HG03565 (cell line): ENCODE results near the gene ANKEF1.

Experiments
- ATAC-seq: cut with Tn5 transposase; IDR thresholded peaks from one replicate; pipeline ENCODE4 v1.9.1; 2021; ENCODE audit warnings: mild to moderate bottlenecking, moderate library complexity; ENCODE audit not compliant: unreplicated experiment

ANKEF1 gene

DNA sequence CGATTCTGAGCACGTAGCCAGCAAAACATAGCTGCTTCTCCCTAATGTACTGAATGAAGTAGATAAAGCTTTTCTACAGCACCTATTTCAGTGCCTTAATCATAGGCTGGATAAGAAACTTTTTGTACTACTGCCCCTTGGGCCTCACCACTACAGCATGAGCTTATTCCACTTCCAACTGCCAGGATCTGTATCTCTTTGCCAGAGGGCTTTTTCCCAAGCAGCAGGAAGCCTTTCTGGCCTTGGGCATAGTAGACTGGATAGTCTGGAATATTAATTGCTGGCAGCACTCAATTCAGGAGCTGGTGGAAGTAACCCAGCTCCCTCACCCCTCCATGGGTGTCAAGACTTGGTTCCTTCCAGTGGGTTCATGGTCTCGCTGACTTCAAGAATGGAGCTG, 43.6 kb downstream of the ANKEF1 start:
- ATAC-seq = no peak

DNA sequence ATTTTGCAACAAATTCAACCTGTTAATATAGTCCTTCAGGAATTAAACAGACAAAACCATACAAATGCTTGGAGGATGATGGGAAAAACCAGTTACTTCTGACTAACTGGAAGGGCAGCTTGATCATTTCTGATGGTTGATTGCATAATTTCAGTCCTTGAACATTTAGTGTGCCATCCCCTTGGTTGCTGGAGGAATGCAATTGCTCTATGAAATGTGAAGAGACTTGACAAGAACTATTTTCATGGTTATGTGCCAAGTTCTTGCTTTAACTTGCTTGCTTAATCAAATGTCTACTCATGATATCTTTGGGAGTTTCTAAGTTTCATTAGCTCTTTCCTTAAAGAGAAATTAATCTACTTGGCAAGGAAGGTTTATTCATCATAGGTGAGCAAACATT, 45.2 kb downstream of the ANKEF1 start:
- ATAC-seq = no peak

DNA sequence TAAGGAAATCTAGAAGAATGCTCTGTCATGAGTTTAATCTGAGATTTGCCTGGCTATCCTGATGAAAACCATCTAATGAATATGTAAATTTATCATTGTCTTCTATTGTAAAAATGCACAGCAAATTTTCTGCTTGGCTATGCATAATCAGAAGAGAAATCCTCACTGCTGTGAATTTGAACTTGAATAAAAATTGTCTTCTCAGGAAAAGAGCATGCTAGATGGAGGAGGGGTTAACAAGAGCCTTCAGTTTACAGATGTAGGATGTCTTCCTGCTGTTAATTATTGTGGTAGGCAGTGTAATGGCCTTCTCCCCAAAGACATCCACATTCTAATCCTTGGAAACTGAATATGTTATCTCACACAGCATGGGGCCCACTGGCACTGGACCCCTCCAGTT, 45.8 kb downstream of the ANKEF1 start:
- no peak for ATAC-seq

DNA sequence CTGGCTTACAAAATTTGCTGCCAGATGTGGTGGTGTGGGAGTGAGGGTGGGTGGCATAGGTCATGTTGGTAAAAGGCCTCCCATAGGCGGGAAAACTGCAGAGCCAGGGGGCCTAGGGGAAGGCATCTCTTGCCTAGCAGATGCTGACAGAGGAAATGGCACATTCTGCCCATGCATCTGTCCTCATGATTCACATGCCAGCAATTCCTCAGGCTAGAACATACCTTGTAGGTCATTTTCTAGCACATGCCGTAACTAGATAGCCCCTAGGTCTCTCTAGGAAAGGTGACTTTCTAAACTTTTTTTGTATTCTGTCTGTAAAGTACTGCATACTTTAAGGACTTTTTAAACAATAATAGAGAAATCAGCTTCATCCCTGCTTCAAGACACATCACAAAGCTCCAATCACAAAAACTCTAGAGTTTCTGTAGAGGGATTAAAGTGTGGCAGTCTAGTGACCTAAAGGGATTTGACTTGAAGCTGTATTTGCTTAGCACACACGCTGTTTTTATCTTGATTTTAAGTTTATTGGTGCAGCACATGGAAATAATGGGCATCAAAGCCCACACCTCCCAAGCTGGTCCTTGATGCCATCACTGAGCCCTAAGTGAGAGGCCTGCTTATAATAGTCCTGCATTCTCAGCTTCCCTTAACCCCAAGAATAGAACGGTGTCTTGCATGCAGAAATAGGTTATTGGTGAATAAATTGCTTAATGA, 55.2 kb downstream of the ANKEF1 start:
- no peak for ATAC-seq

DNA sequence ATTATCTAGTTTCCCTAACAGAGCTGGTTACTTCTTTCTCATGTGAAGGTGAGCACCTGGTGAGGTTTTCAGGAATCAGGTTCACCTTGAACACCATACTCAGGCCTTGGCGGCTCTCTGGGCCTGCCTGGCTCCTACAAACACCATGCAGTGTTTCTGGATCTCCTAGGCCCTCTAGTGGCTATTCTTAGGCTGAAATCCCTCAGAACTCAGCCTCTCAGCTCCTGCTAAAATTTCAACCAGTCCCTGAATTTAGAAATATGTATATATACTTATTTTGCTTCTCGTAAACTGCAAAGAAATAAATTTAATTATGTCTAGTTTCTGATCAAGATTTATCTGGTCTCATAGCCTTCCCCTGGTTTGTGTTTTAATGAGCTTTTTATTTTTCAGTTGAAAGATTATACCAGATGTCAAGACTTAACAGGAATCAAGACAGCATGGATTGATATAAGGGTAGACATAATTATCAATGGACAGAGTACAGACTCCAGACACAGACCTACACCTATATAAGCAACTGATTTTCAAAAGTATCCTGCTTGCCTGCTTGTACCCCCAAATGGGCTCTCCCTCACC, 55.9 kb downstream of the ANKEF1 start:
- peak; percentile 78 for ATAC-seq

DNA sequence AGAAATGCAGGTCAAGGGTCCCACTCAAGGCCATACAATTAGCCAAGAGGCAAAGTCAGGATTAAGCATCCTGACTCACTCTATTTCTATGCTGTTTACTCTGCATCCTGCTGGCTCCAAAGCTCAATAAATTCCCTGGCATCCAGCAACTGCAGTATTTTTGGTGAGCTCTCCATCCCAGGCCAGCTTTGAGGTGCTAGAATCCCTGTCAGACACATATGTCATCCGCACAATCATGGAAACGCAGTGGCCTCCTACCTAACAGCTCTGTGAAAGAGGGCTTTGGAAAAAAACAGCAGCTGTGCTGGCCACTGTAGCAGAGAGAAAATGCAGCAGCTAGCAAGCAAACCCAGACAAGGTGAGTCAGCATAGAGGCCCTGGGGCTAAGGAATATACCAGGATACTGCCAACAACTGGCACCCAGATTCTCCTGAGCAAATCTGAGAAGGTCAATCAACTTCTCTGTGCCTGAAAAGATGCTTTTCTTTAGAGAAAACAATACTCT, 58.4 kb downstream of the ANKEF1 start:
- no peak for ATAC-seq

DNA sequence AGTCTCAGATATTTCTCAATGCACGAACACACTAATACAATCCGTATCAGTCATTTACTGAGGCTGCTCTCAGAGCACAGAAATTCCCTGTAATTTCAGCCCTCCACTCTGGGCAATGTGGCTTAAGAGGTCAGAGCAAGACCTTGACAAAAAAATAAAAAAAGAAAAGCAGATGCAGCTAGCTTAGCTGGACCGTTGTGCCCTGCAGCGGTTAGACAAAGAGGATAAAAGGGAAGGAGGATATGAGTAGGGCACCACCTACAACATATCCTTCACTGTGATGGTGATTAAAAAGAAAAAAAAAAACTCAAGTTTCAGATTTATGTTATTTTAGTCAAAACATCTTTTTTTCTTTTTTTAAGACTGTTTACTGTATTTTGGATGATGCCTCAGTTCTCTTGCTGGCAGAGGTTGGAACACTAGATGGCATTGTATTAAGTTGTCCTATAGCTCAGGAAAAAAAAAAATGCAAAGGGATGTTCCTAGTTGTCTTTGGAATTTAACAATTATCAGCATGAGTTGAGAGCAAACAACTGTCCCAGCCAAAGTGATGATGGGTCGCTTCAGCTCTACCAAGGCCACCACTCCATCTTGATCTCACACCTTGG, 59.9 kb downstream of the ANKEF1 start:
- no peak for ATAC-seq

DNA sequence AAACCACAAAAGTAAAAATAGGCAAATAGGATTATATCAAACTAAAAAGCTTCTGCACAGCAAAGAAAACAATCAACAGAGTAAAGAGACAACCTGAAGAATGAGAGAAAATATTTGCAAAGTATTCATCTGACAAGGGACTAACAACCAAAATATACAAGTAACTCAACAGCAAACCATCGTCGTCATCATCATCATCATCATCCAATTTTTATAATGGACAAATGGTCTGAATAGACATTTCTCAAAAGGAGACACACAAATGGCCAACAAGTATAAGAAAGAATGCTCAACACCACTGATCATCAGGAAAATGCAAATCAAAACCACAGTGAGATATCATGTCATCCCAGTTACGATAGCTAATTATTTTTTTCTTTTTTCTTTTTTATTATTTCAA, 62.0 kb downstream of the ANKEF1 start:
- no peak for ATAC-seq

DNA sequence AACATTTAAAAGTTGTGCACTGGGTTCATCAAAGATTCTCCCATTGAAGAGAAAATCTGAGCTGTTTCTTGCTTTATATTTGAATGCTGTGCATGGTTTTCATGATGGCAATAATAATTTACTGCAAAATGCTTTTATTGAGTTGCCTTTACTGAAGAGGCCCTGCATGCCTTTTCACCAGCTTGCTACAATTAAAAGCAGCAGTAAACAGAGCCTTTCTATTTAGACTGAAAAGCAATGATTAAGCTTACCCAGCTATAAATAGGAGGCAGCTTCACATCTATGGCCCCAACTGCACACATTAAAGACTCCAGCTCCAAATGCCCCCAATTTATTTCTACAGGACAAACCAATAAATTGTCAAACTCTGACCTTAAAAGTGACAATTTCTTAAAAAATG, 70.3 kb downstream of the ANKEF1 start:
- ATAC-seq = no peak
